GM12873 (cell line): ENCODE measurements around the gene DNAJC16.
A peak's percentile ranks its signal among the peaks of the same experiment; 100 is the strongest.

ENCODE experiments used
- TF ChIP-seq, protein P1 (sequence below): IDR thresholded peaks from 2 replicates; pipeline ENCODE4 v1.5.1; 2012; ENCODE audit warnings: low read depth, mild to moderate bottlenecking, moderate library complexity, low read length, control low read depth; ENCODE audit not compliant: insufficient read depth; ENCODE audit errors: missing control alignments

DNAJC16 gene

DNA sequence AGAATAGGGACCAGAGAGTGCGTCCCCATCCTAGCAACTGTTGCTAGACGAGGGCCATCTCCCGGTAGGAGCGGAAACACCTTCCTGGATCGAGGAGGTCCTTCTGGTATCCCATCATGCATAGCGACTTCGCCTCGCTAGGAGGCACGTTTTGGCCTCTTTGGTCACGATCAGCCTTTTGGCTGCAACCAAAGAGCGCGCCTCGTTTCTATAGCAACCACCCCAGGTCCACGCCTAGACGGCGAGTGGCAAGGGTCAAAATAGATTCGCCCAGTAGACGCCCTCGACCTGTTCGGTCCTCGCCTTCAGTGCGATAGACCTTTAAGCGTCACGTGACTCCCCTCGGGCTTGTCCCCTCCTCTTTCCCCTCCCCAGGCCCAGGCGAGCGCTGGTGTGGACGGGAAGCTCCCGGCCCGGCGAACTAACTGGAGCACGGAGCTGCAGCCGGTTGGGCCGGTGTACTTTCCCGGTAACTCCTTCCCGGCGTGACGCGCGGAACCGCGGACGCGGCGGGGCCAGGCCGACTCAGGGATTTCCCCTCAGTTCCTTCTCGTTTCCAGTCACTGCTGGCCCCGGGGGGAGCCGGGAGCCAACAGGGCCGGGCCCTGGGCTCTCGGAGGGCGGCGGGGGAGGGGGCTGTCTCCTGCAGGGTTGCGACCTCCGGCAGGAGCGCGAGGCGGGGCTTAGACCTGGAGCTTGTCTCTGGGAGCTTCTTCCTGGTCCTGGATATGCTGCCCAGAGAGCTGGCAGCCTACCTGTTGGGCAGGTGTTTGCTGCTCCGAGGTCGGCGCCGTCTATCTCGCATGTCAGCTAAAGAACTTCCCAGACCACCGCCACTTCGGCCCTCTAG is at the start of gene DNAJC16:
DNAJC16 (plus strand) TSS at position 359 of the 850 bp plus-strand sequence. CDS start 2,258 bp downstream, outside the sequence.
- TF ChIP-seq, protein P1, sequence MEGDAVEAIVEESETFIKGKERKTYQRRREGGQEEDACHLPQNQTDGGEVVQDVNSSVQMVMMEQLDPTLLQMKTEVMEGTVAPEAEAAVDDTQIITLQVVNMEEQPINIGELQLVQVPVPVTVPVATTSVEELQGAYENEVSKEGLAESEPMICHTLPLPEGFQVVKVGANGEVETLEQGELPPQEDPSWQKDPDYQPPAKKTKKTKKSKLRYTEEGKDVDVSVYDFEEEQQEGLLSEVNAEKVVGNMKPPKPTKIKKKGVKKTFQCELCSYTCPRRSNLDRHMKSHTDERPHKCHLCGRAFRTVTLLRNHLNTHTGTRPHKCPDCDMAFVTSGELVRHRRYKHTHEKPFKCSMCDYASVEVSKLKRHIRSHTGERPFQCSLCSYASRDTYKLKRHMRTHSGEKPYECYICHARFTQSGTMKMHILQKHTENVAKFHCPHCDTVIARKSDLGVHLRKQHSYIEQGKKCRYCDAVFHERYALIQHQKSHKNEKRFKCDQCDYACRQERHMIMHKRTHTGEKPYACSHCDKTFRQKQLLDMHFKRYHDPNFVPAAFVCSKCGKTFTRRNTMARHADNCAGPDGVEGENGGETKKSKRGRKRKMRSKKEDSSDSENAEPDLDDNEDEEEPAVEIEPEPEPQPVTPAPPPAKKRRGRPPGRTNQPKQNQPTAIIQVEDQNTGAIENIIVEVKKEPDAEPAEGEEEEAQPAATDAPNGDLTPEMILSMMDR: peak; percentile 27

DNA sequence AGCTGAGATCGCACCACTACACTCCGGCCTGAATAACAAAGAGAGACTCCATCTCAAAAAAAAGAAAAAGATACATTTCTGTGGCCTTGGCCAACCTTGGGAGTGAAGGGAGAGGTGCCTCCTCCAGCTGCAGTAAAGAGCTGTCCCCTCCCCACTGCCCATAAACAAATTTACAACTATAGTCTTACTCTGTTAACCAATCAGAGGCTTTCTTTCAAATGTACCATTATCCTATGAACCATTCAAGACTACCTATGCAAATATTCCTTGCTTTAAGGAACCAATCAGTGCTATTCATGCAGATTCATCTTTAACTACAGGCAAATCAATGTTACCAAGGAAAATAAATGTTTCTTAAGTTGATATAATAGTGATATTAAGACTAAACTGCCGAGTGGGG is 49.7 kb upstream of the DNAJC16 start:
- TF ChIP-seq, protein P1: no peak

DNA sequence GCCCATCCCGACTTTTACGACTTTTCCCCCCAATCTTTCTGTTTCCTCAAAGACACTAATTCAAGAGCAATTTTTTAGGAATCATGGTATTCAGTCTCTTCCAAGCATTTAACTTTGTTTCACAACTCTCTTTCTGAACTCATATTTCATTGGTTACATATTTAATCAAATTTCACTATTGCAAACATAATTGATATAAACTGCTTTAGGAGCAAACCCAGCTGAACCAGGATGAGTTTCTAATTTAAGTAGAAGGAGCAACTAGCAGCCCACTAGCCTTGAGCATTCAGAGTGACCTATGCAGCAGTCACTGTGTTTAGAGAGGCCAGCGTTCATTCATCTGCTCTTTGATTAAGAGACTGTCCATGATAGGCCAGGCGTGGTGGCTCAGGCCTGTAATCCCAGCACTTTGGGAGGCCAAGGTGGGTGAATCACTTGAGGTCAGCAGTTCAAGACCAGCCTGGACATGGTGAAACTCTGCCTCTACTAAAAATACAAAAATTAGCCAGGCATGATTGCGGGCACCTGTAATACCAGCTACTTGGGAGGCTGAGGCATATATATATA is 48.9 kb upstream of the DNAJC16 start:
- TF ChIP-seq, protein P1: no peak

DNA sequence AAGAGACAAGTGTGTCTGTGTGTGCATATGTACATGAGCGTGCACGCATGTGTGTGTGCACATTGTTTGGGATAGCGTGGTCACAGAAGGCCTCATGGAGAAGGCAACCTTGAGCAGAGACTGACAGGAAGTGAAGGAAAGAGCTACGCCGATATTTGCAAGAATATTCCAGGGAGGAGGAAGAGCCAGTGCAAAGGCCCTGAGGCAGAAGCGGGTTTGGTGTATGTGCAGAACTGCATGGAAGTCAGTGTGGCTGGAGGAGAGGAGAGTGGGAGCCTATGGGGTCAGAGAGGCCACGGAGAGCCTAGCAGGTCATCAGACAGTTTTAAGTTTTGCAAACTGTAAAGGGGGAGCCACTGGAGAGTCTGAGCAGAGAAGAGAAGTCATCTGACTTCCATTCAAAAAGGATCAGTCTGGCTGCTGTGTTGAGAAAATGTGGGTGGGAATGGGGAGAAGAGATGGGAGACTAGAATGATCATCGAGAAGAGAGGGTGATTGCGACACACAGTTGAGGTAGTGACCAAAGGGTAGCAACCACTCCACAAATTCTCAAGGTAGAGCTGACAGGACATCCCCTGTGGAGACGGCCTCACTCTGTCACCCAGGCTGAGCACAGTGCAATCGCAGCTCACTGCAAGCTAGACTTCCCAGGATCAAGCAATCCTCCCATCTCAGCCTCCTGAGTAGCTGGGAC is 46.8 kb upstream of the DNAJC16 start:
- TF ChIP-seq, protein P1: no peak

DNA sequence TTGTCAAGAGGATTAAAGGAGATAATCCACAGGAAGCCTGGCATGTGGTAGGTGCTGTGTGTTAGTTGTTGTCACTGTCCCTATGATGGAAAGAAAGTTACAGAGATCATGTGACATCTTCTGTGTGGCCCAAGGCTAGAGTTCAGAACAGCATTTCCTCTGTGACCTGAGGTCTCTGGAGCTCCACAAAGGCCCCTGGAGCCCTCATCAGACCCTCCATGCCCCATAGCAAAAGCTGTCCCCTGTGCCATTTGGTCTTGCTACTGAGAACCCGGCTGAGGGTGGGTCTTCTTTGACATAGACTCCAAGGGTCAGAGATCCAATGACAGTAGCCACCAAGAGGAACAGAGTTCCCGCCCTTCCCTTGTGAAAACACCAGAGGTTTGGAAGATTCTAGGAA is 42.7 kb upstream of the DNAJC16 start:
- TF ChIP-seq, protein P1: no peak

DNA sequence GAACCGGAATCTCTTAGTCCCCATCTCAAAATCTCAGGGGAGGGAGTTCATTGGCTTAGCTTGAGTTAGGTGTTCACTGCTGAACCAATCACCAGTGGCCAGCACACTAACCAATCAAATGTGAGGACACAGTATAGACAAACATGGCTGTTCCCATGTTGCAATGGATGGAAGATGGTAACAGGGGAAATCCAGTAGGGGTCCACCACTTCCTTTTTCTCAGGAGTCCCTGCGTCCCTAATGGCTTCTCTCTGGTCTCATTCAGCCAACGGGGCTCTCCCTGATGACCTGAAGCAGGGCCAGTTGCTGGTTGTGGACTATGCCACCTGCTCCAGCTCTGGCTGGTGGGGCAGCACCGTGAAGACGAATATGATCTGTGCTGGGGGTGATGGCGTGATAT is 41.0 kb upstream of the DNAJC16 start:
- TF ChIP-seq, protein P1: no peak

DNA sequence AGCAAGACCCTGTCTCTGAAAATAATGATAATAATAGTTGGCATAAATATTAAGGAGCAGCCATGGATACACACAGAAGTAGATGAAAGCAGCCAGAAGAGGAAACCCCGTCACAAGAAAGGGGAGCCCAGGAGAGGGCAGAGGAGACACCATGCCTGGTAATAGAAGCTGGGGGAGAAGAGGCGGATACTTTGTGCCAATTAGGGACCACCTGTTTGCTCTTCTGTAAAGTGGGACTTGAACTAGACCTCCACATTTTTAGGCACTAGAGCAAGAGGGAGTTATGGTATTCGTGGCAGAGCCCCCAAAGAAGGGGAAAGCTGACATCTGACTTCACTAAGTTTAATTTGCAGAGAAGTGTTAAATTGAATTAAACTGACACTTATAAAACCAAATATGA is 38.3 kb upstream of the DNAJC16 start:
- TF ChIP-seq, protein P1: no peak
